Neural progenitor cell (in vitro differentiated cells): ENCODE data around the gene NFKBIL1. TPM values are rescaled to one million over a fixed set of nuclear protein-coding genes. Genes with fewer than 3 reads are reported as not detected.

Experiments
- DNase-seq: peaks from one replicate; pipeline ENCODE4 v3.0.0-alpha.2; 2016; ENCODE audit warnings: low spot score
- H2AFZ ChIP-seq: fragments of 200-600 bp; sonication (generic); replicated peaks from 2 replicates; pipeline ENCODE4 v1.6.1; 2016; ENCODE audit warnings: antibody characterized with exemption
- H3F3A ChIP-seq: fragments of 200-600 bp; sonication (generic); 2 replicates; pipeline ENCODE4 v1.6.1; 2016; ENCODE audit warnings: antibody characterized with exemption, low read depth
- H3K27ac ChIP-seq: fragments of 200-600 bp; sonication (generic); 2 replicates; pipeline ENCODE4 v1.5.1; 2016; ENCODE audit warnings: mild to moderate bottlenecking
- H3K27me3 ChIP-seq: fragments of 200-600 bp; sonication (generic); 2 replicates; pipeline ENCODE4 v1.6.1; 2016; ENCODE audit warnings: mild to moderate bottlenecking, moderate library complexity
- H3K36me3 ChIP-seq: fragments of 200-600 bp; sonication (generic); 2 replicates; pipeline ENCODE4 v1.5.1; 2016
- H3K4me1 ChIP-seq: fragments of 200-600 bp; sonication (generic); 2 replicates; pipeline ENCODE4 v1.6.1; 2016; ENCODE audit warnings: mixed run types
- H3K4me2 ChIP-seq: fragments of 200-600 bp; sonication (generic); 2 replicates; pipeline ENCODE4 v1.6.1; 2016
- H3K4me3 ChIP-seq: fragments of 200-600 bp; sonication (generic); 2 replicates; pipeline ENCODE4 v1.5.1; 2016
- H3K79me2 ChIP-seq: fragments of 200-600 bp; sonication (generic); 2 replicates; pipeline ENCODE4 v1.6.1; 2016; ENCODE audit warnings: low read depth
- H3K9ac ChIP-seq: fragments of 200-600 bp; sonication (generic); 2 replicates; pipeline ENCODE4 v1.6.1; 2016
- H3K9me3 ChIP-seq: fragments of 200-600 bp; sonication (generic); 2 replicates; pipeline ENCODE4 v1.5.1; 2016; ENCODE audit warnings: low read depth
- H4K20me1 ChIP-seq: fragments of 200-600 bp; sonication (generic); 2 replicates; pipeline ENCODE4 v1.6.1; 2016; ENCODE audit warnings: low read depth
- H3K27ac Mint-ChIP-seq: 3 replicates; pipeline ENCODE4 v1.8.0; 2021; ENCODE audit warnings: mixed read lengths
- H3K27me3 Mint-ChIP-seq: 2 replicates; pipeline ENCODE4 v1.8.0; 2022; ENCODE audit warnings: low read depth, mild to moderate bottlenecking, inconsistent platforms, moderate library complexity, mixed read lengths; ENCODE audit not compliant: insufficient read depth
- H3K36me3 Mint-ChIP-seq: 3 replicates; pipeline ENCODE4 v1.8.0; 2021; ENCODE audit warnings: mixed read lengths
- H3K4me1 Mint-ChIP-seq: 3 replicates; pipeline ENCODE4 v1.8.0; 2021; ENCODE audit warnings: mixed read lengths
- H3K4me3 Mint-ChIP-seq: 3 replicates; pipeline ENCODE4 v1.8.0; 2021; ENCODE audit warnings: mild to moderate bottlenecking, moderate library complexity, mixed read lengths
- H3K9me3 Mint-ChIP-seq: 3 replicates; pipeline ENCODE4 v1.8.0; 2020; ENCODE audit warnings: mixed read lengths
- EZH2 ChIP-seq: fragments of 200-600 bp; sonication (generic); IDR thresholded peaks from 2 replicates; pipeline ENCODE4 v1.6.1; 2017; ENCODE audit warnings: antibody characterized with exemption, mild to moderate bottlenecking, moderate library complexity
- EZH2phosphoT487 ChIP-seq: fragments of 200-600 bp; sonication (generic); IDR thresholded peaks from 2 replicates; pipeline ENCODE4 v1.6.1; 2017; ENCODE audit warnings: antibody characterized with exemption
- small RNA-seq: library from RNA; depleted of rRNA; stranded (forward); fragments of <200 nt; gene quantifications from one replicate; pipeline ENCODE3, GENCODE V24; 2015
- total RNA-seq: library from RNA; depleted of rRNA; stranded (reverse); fragments of >200 nt; gene quantifications from 2 replicates; pipeline ENCODE4 v1.2.3, GENCODE V29; 2015; ENCODE audit warnings: low replicate concordance
- TF ChIP-seq, protein P1 (sequence below): fragments of 200-600 bp; sonication (generic); IDR thresholded peaks from 2 replicates; pipeline ENCODE4 v1.5.1; 2017; ENCODE audit warnings: antibody characterized with exemption, mild to moderate bottlenecking

NFKBIL1 gene
- total RNA-seq, 1 donor from 2014 or later, result 8.6 TPM

DNA sequence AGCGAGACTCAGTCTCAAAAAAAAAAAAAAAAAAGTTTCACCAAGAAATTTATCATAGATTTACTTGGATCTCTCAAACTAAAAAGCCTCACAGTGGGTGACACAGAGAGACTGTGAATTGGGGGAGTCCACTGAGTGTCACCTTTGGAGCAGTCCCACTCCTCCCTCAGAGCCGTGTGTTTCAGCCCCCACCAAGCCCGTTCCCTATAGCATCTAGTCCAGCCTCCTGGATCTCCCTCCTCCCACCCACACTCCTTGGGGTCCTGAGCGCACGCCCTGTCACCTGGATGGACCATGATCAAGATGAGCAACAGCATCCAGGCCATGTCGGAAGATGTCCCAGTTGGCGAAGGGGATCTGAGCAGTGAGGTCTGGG, 45.0 kb downstream of the NFKBIL1 start:
- no peak for DNase-seq
- Mint-ChIP-seq H3K9me3 (no peaks in the 10 kb centered on the region), H3K4me3 (no peak overlapping the region), H3K27me3 (peaks cover 7% of the 10 kb centered on the region), H3K4me1 (peaks cover 2% of the 10 kb centered on the region), H3K36me3 (no peaks in the 10 kb centered on the region), H3K27ac (no peak overlapping the region)
- Histone ChIP-seq H3K27ac (no peak overlapping the region), H4K20me1 (no peaks in the 10 kb centered on the region), H3K4me2 (no peak overlapping the region), H3K4me3 (no peak overlapping the region), H3K27me3 (no peaks in the 10 kb centered on the region), H3F3A (no peaks in the 10 kb centered on the region), H3K4me1 (no peaks in the 10 kb centered on the region), H3K9ac (no peak overlapping the region), H3K79me2 (no peaks in the 10 kb centered on the region), H2AFZ (no peak overlapping the region), H3K36me3 (no peaks in the 10 kb centered on the region), H3K9me3 (no peaks in the 10 kb centered on the region)
- TF ChIP-seq, protein P1, sequence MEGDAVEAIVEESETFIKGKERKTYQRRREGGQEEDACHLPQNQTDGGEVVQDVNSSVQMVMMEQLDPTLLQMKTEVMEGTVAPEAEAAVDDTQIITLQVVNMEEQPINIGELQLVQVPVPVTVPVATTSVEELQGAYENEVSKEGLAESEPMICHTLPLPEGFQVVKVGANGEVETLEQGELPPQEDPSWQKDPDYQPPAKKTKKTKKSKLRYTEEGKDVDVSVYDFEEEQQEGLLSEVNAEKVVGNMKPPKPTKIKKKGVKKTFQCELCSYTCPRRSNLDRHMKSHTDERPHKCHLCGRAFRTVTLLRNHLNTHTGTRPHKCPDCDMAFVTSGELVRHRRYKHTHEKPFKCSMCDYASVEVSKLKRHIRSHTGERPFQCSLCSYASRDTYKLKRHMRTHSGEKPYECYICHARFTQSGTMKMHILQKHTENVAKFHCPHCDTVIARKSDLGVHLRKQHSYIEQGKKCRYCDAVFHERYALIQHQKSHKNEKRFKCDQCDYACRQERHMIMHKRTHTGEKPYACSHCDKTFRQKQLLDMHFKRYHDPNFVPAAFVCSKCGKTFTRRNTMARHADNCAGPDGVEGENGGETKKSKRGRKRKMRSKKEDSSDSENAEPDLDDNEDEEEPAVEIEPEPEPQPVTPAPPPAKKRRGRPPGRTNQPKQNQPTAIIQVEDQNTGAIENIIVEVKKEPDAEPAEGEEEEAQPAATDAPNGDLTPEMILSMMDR, result no peak
- TF ChIP-seq EZH2 (no peak), EZH2phosphoT487 (no peak)

DNA sequence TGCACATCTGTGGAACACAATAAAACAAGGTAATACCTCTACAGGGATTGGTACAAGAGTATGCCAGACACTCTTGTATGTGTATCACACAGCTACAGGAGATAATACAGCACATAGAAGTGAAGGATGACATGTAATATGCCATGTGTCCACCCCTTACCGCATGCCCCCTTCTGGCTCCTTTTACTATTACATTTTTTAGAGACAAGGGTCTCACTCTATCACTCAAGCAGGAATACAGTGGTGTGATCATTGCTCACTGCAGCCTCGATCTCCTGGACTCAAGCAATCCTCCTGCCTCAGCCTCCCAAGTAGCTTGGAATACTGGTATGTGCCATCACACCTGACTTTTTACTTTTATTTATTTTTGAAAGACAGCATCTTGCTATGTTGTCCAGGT, 49.6 kb downstream of the NFKBIL1 start:
- Mint-ChIP-seq H3K27ac (no peak overlapping the region), H3K9me3 (no peaks in the 10 kb centered on the region), H3K27me3 (peaks cover 11% of the 10 kb centered on the region), H3K4me3 (no peak overlapping the region), H3K4me1 (peaks cover 6% of the 10 kb centered on the region), H3K36me3 (no peaks in the 10 kb centered on the region)
- Histone ChIP-seq H2AFZ (no peak overlapping the region), H3K9me3 (no peaks in the 10 kb centered on the region), H3K9ac (no peak overlapping the region), H3K27ac (no peak overlapping the region), H3K4me2 (no peak overlapping the region), H3K4me3 (no peak overlapping the region), H4K20me1 (no peaks in the 10 kb centered on the region), H3F3A (no peaks in the 10 kb centered on the region), H3K27me3 (no peaks in the 10 kb centered on the region), H3K79me2 (no peaks in the 10 kb centered on the region), H3K4me1 (no peaks in the 10 kb centered on the region), H3K36me3 (no peaks in the 10 kb centered on the region)
- TF ChIP-seq, protein P1, result peak; percentile 50
- no peak for TF ChIP-seq EZH2
- DNase-seq, result peak; percentile 40

DNA sequence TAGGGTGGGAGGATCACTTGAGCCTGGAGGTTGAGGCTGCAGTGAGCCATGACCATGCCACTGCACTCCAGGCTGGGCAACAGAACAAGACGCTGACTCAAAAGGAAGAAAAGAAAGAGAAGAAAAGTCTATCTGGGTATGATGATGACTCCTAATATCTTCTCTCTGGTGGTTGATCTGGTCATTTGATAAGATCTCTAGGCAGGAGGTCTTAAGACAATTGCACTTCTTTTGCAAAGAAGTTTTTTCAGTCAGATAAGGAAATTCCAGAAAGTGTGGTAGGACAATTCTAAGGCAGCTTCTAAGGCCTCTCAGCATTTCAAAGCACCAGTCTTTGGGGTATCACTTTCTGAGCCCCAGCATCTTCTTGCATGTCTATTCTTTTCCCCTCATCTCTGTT, 59.9 kb downstream of the NFKBIL1 start:
- H4K20me1 ChIP-seq, result no peaks in the 10 kb centered on the region
- no peaks in the 10 kb centered on the region for H3K79me2 ChIP-seq
- H3K9me3 ChIP-seq, result no peaks in the 10 kb centered on the region
- no peak overlapping the region for H3K4me2 ChIP-seq
- no peak for TF ChIP-seq EZH2phosphoT487
- TF ChIP-seq, protein P1, result no peak
- no peak for TF ChIP-seq EZH2
- no peaks in the 10 kb centered on the region for H3K4me1 ChIP-seq
- H3K9me3 Mint-ChIP-seq, result no peaks in the 10 kb centered on the region
- no peak overlapping the region for H3K27ac ChIP-seq
- H3K27ac Mint-ChIP-seq, result no peak overlapping the region
- H3K4me3 Mint-ChIP-seq, result no peak overlapping the region
- no peaks in the 10 kb centered on the region for H3K27me3 ChIP-seq
- H3K4me1 Mint-ChIP-seq, result no peaks in the 10 kb centered on the region
- no peaks in the 10 kb centered on the region for H3F3A ChIP-seq
- no peaks in the 10 kb centered on the region for H3K36me3 ChIP-seq
- H3K4me3 ChIP-seq, result no peak overlapping the region
- DNase-seq, result no peak
- no peaks in the 10 kb centered on the region for H3K36me3 Mint-ChIP-seq
- H3K9ac ChIP-seq, result no peak overlapping the region
- no peak overlapping the region for H2AFZ ChIP-seq
- H3K27me3 Mint-ChIP-seq, result no peaks in the 10 kb centered on the region

Small RNAs within 50 kb of the gene (small RNA-seq; reads per million reads assigned to genes)
- gene AL663061.1 (not detected), gene SNORD117 (417 reads per million, percentile 99 among the genes with 10 or more reads in this experiment), gene SNORD84 (not detected)

Other genes starting within 250 kb of the NFKBIL1 start
- gene HLA-B, start 190.4 kb upstream of the NFKBIL1 start, total RNA-seq, result 16.2 and 21.8 TPM in 2 replicates
- gene MICA, start 144.0 kb upstream of the NFKBIL1 start, total RNA-seq, result 15.0 and 21.4 TPM in 2 replicates
- 8.1 and 9.1 TPM in 2 replicates for gene MICB, start 49.5 kb upstream of the NFKBIL1 start, total RNA-seq
- not detected in 2 replicates for gene MCCD1, start 18.6 kb upstream of the NFKBIL1 start, total RNA-seq
- gene DDX39B, start 5.6 kb upstream of the NFKBIL1 start, total RNA-seq, result 493 and 913 TPM in 2 replicates
- gene ATP6V1G2, start 1.0 kb upstream of the NFKBIL1 start, total RNA-seq, result 6.8 and 8.8 TPM in 2 replicates
- gene LTA, start 24.7 kb downstream of the NFKBIL1 start, total RNA-seq, result not detected in 2 replicates
- 0.19 TPM in 1 of 2 replicates, not detected in the other for gene TNF, start 28.0 kb downstream of the NFKBIL1 start, total RNA-seq
- gene LTB, start 34.8 kb downstream of the NFKBIL1 start, total RNA-seq, result 0.15 TPM in 1 of 2 replicates, not detected in the other
- gene LST1, start 38.7 kb downstream of the NFKBIL1 start, total RNA-seq, result not detected in 2 replicates
- gene NCR3, start 45.4 kb downstream of the NFKBIL1 start, total RNA-seq, result not detected in 2 replicates
- not detected in 2 replicates for gene AIF1, start 67.6 kb downstream of the NFKBIL1 start, total RNA-seq
- gene PRRC2A, start 73.1 kb downstream of the NFKBIL1 start, total RNA-seq, result 55.5 and 138 TPM in 2 replicates
- gene BAG6, start 105.1 kb downstream of the NFKBIL1 start, total RNA-seq, result 171 and 310 TPM in 2 replicates
- 2.6 and 4.2 TPM in 2 replicates for gene APOM, start 108.3 kb downstream of the NFKBIL1 start, total RNA-seq
- gene C6orf47, start 113.2 kb downstream of the NFKBIL1 start, total RNA-seq, result 14.6 and 17.1 TPM in 2 replicates
- gene GPANK1, start 117.4 kb downstream of the NFKBIL1 start, total RNA-seq, result 20.2 and 21.0 TPM in 2 replicates
- 126 and 190 TPM in 2 replicates for gene CSNK2B, start 118.5 kb downstream of the NFKBIL1 start, total RNA-seq
- gene LY6G5B, start 122.4 kb downstream of the NFKBIL1 start, total RNA-seq, result 2.8 and 8.6 TPM in 2 replicates
- gene LY6G5C, start 133.5 kb downstream of the NFKBIL1 start, total RNA-seq, result 0.09 TPM in 1 of 2 replicates, not detected in the other
- gene ABHD16A, start 155.7 kb downstream of the NFKBIL1 start, total RNA-seq, result 21.3 and 45.0 TPM in 2 replicates
- gene LY6G6F, start 159.3 kb downstream of the NFKBIL1 start, total RNA-seq, result not detected in 2 replicates
- gene LY6G6D, start 167.7 kb downstream of the NFKBIL1 start, total RNA-seq, result 0.90 TPM in 1 of 2 replicates, not detected in the other
- gene LY6G6C, start 174.1 kb downstream of the NFKBIL1 start, total RNA-seq, result not detected in 2 replicates
- gene MPIG6B, start 175.8 kb downstream of the NFKBIL1 start, total RNA-seq, result not detected in 2 replicates
- gene DDAH2, start 181.7 kb downstream of the NFKBIL1 start, total RNA-seq, result 94.3 and 202 TPM in 2 replicates
- gene CLIC1, start 188.9 kb downstream of the NFKBIL1 start, total RNA-seq, result 234 and 307 TPM in 2 replicates
- gene MSH5, start 192.4 kb downstream of the NFKBIL1 start, total RNA-seq, result 45.5 and 50.9 TPM in 2 replicates
- gene SAPCD1, start 215.0 kb downstream of the NFKBIL1 start, total RNA-seq, result 10.1 and 11.9 TPM in 2 replicates
- gene VWA7, start 229.7 kb downstream of the NFKBIL1 start, total RNA-seq, result 0.15 and 0.34 TPM in 2 replicates
- 34.1 and 66.8 TPM in 2 replicates for gene VARS1, start 248.1 kb downstream of the NFKBIL1 start, total RNA-seq